ENCODE measurements around the gene KBTBD12.

The KBTBD12 gene

GRCh38 chr3:127990461-127990860 lies 75.4 kb downstream of the KBTBD12 start:
- no peak overlapping the region for H3K4me3 ChIP-seq (ENCODE audit: low read depth, low read length)
- no peak for TF ChIP-seq POLR2A (IDR thresholded peaks at IDR 0.05; ENCODE audit: extremely low read depth, insufficient read length)
- no peak for TF ChIP-seq CTCF (IDR thresholded peaks at IDR 0.05; ENCODE audit: low read depth, low read length)
- no peak for TF ChIP-seq MYC (IDR thresholded peaks at IDR 0.05; ENCODE audit: low read depth, low read length)

GRCh38 chr3:127991251-127991650 lies 76.2 kb downstream of the KBTBD12 start:
- TF ChIP-seq POLR2A (IDR thresholded peaks at IDR 0.05; ENCODE audit: extremely low read depth, insufficient read length) = no peak
- TF ChIP-seq MAX (IDR thresholded peaks at IDR 0.05; ENCODE audit: low read depth, low read length) = no peak
- TF ChIP-seq MYC (IDR thresholded peaks at IDR 0.05; ENCODE audit: low read depth, low read length) = no peak
- TF ChIP-seq CTCF (IDR thresholded peaks at IDR 0.05; ENCODE audit: low read depth, low read length) = no peak
- DNase-seq (ENCODE audit: low read depth) = no peak

More at GRCh38 chr3:127990461-127990860, 75.4 kb downstream of the KBTBD12 start:
- DNase-seq (ENCODE audit: low read depth) = no peak

GRCh38 chr3:127991681-127992080 lies 76.6 kb downstream of the KBTBD12 start:
- TF ChIP-seq CTCF (IDR thresholded peaks at IDR 0.05; ENCODE audit: low read depth, low read length) (no peak), POLR2A (IDR thresholded peaks at IDR 0.05; ENCODE audit: extremely low read depth, insufficient read length) (no peak), MAX (IDR thresholded peaks at IDR 0.05; ENCODE audit: low read depth, low read length) (no peak), MYC (IDR thresholded peaks at IDR 0.05; ENCODE audit: low read depth, low read length) (no peak)
- H3K4me3 ChIP-seq (ENCODE audit: low read depth, low read length) = no peak overlapping the region
- DNase-seq (ENCODE audit: low read depth) = no peak

More at GRCh38 chr3:127991251-127991650, 76.2 kb downstream of the KBTBD12 start:
- H3K4me3 ChIP-seq (ENCODE audit: low read depth, low read length) = no peak overlapping the region

- H3K4me3 ChIP-seq (ENCODE audit: low read depth, low read length) = no peak overlapping the region
- TF ChIP-seq MYC (IDR thresholded peaks at IDR 0.05; ENCODE audit: low read depth, low read length) (no peak), CTCF (IDR thresholded peaks at IDR 0.05; ENCODE audit: low read depth, low read length) (no peak), MAX (IDR thresholded peaks at IDR 0.05; ENCODE audit: low read depth, low read length) (no peak), POLR2A (IDR thresholded peaks at IDR 0.05; ENCODE audit: extremely low read depth, insufficient read length) (no peak)
- DNase-seq (ENCODE audit: low read depth) = no peak
These were observed 77.1 kb downstream of the KBTBD12 start for GRCh38 chr3:127992127-127992526.

- H3K4me3 ChIP-seq (ENCODE audit: low read depth, low read length) = no peak overlapping the region
- no peak for DNase-seq (ENCODE audit: low read depth)
- TF ChIP-seq POLR2A (IDR thresholded peaks at IDR 0.05; ENCODE audit: extremely low read depth, insufficient read length) (no peak), MYC (IDR thresholded peaks at IDR 0.05; ENCODE audit: low read depth, low read length) (no peak), MAX (IDR thresholded peaks at IDR 0.05; ENCODE audit: low read depth, low read length) (no peak), CTCF (IDR thresholded peaks at IDR 0.05; ENCODE audit: low read depth, low read length) (no peak)
These were observed 79.0 kb downstream of the KBTBD12 start for GRCh38 chr3:127994011-127994410.

- TF ChIP-seq MYC (IDR thresholded peaks at IDR 0.05; ENCODE audit: low read depth, low read length) (no peak), POLR2A (IDR thresholded peaks at IDR 0.05; ENCODE audit: extremely low read depth, insufficient read length) (no peak), CTCF (IDR thresholded peaks at IDR 0.05; ENCODE audit: low read depth, low read length) (no peak), MAX (IDR thresholded peaks at IDR 0.05; ENCODE audit: low read depth, low read length) (no peak)
- no peak for DNase-seq (ENCODE audit: low read depth)
- no peak overlapping the region for H3K4me3 ChIP-seq (ENCODE audit: low read depth, low read length)
These were observed 82.0 kb downstream of the KBTBD12 start for GRCh38 chr3:127997016-127997415.

All from NB4 (cell line).